Sigmoid colon (tissue), 3 donors: ENCODE data around the gene SIM1.

Experiments used
- CTCF ChIP-seq, 4 experiments: fragments of 450-650 bp in 3 of 4; fragments of 200-600 bp in 1 of 4; IDR thresholded peaks; one replicate each; pipeline ENCODE4 v1.5.1; 2016 to 2019; ENCODE audit warnings: antibody characterized with exemption in 4 of 4, mild to moderate bottlenecking in 3 of 4, moderate library complexity in 2 of 4
- POLR2A ChIP-seq, 2 donors: fragments of 450-650 bp; IDR thresholded peaks; one replicate each; pipeline ENCODE4 v1.6.1; 2016; ENCODE audit warnings: antibody characterized with exemption in 2 of 2, mild to moderate bottlenecking in 2 of 2, moderate library complexity in 2 of 2

GRCh38 chr6:100366419-100366818, 98.3 kb downstream of the SIM1 start:
- TF ChIP-seq CTCF (IDR thresholded peaks at IDR 0.05) = no peak
- no peak for TF ChIP-seq POLR2A (IDR thresholded peaks at IDR 0.05)
